Bronchial epithelial cell (primary cell): ENCODE measurements around the gene RHBDL1. TPM values are rescaled to one million over a fixed set of nuclear protein-coding genes. Genes with fewer than 3 reads are reported as not detected.

Experiments used
- DNase-seq: peaks from one replicate; pipeline ENCODE4 v3.0.0-alpha.2; 2010; ENCODE audit warnings: low read depth
- FAIRE-seq: peaks from 2 replicates; lab custom pipeline; 2011; peaks lifted over from hg19 to GRCh38; lab: Jason Lieb, UNC
- H3K27me3 ChIP-seq: 2 replicates; pipeline ENCODE4 v1.5.1; 2011; ENCODE audit warnings: low read length; ENCODE audit not compliant: control insufficient read depth, insufficient read depth
- H3K36me3 ChIP-seq: 2 replicates; pipeline ENCODE4 v1.5.1; 2011; ENCODE audit warnings: low read length; ENCODE audit not compliant: control insufficient read depth, insufficient read depth
- H3K4me3 ChIP-seq: 2 replicates; pipeline ENCODE4 v1.5.1; 2011; ENCODE audit warnings: mild to moderate bottlenecking, low read depth, low read length, control low read depth
- total RNA-seq: library from RNA; depleted of rRNA; stranded (reverse); fragments of >200 nt; gene quantifications from 2 replicates; pipeline ENCODE4 v1.2.1, GENCODE V29; 2014
- TF ChIP-seq, protein P1 (sequence below): IDR thresholded peaks from 2 replicates; pipeline ENCODE4 v1.5.1; 2011; ENCODE audit warnings: mild to moderate bottlenecking, moderate library complexity, low read length, control low read depth, inconsistent platforms; ENCODE audit not compliant: insufficient read depth, severe bottlenecking

The RHBDL1 gene
- total RNA-seq, 1 donor from 2014 or later, result 14.0 TPM

DNA sequence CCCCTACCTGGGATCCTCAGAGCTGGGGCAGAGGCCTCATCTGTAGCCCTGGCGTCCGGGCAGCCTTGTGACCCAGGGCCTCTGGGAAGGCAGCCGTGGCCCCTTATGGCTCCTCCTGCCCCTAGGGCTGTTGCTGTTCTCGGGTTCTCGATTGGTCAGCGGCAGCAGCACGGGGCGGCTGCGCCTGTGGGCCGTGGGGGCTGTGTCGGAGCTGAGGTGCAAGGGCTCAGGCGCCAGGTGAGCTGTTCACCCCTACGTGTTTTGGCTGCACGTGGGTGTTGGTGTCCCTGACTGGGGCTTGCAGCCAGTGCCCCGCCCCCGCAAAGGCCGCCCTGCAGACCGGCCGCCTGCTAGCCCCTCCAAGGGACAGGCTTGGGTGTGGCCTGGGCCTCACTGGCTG, 13.4 kb upstream of the RHBDL1 start:
- H3K4me3 ChIP-seq, result no peak overlapping the region
- peaks cover 7% of the 10 kb centered on the region for H3K36me3 ChIP-seq
- H3K27me3 ChIP-seq, result no peaks in the 10 kb centered on the region
- TF ChIP-seq, protein P1, sequence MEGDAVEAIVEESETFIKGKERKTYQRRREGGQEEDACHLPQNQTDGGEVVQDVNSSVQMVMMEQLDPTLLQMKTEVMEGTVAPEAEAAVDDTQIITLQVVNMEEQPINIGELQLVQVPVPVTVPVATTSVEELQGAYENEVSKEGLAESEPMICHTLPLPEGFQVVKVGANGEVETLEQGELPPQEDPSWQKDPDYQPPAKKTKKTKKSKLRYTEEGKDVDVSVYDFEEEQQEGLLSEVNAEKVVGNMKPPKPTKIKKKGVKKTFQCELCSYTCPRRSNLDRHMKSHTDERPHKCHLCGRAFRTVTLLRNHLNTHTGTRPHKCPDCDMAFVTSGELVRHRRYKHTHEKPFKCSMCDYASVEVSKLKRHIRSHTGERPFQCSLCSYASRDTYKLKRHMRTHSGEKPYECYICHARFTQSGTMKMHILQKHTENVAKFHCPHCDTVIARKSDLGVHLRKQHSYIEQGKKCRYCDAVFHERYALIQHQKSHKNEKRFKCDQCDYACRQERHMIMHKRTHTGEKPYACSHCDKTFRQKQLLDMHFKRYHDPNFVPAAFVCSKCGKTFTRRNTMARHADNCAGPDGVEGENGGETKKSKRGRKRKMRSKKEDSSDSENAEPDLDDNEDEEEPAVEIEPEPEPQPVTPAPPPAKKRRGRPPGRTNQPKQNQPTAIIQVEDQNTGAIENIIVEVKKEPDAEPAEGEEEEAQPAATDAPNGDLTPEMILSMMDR, result no peak
- DNase-seq (no peak), FAIRE-seq (no peak)

- H3K27me3 ChIP-seq, result no peaks in the 10 kb centered on the region
- DNase-seq, result no peak
- peaks cover 7% of the 10 kb centered on the region for H3K36me3 ChIP-seq
- no peak for FAIRE-seq
- no peak overlapping the region for H3K4me3 ChIP-seq
- TF ChIP-seq, protein P1, result no peak
Measured at GRCh38 chr16:662597-662996, 12.9 kb upstream of the RHBDL1 start.

- no peak for FAIRE-seq
Measured at GRCh38 chr16:666572-666971, 8.9 kb upstream of the RHBDL1 start.

GRCh38 chr16:667113-667779, 8.2 kb upstream of the RHBDL1 start:
- FAIRE-seq (no peak), DNase-seq (no peak)
- H3K27me3 ChIP-seq, result no peaks in the 10 kb centered on the region
- H3K36me3 ChIP-seq, result peaks cover 21% of the 10 kb centered on the region
- TF ChIP-seq, protein P1, result no peak
- H3K4me3 ChIP-seq, result no peak overlapping the region

More at GRCh38 chr16:666572-666971, 8.9 kb upstream of the RHBDL1 start:
- Histone ChIP-seq H3K36me3 (peaks cover 17% of the 10 kb centered on the region), H3K4me3 (no peak overlapping the region), H3K27me3 (no peaks in the 10 kb centered on the region)
- no peak for DNase-seq
- TF ChIP-seq, protein P1, result no peak

GRCh38 chr16:667780-668518, 7.5 kb upstream of the RHBDL1 start, which contains the start of gene RHOT2:
Gene RHOT2 (plus strand): TSS chr16:668132. CDS start chr16:668200, 68 bp downstream.
- TF ChIP-seq, protein P1, result peak; percentile 73
- DNase-seq (peak; percentile 65), FAIRE-seq (no peak)
- H3K4me3 ChIP-seq, result peak within 1 kb of the TSS; percentile 98
- H3K36me3 ChIP-seq, result peaks cover 27% of the 10 kb centered on the region
- H3K27me3 ChIP-seq, result no peaks in the 10 kb centered on the region
